Measurements from ENCODE around the gene DNAAF3.

DNAAF3 gene

DNA sequence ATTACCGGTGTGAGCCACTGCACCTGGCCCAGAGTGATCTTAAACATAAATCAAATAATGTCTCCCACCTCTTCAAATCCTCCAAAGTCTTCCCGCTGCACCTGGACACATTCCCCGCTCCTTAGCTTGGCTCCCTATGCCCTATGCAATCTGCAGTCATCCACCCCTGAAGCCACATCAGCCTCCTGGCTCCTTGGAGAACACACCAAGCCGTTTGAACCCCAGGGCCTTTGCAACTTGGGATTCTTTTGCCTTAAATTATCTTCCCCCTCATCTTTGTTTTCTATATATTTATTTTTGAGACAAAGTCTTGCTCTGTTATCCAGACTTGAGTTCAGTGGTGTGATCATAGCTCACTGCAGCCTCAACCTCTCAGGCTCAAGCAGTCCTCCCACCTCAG, 2.7 kb upstream of the DNAAF3 start:
- Histone ChIP-seq H3K4me1 (peaks cover 5% of the 10 kb centered on the region), H3K4me2 (ENCODE audit: low read length) (no peak overlapping the region), H2AFZ (no peak overlapping the region), H3K9me3 (ENCODE audit: control insufficient read depth, low read length) (no peaks in the 10 kb centered on the region), H3K9ac (no peak overlapping the region), H3K36me3 (ENCODE audit: control insufficient read depth, insufficient read depth, low read length) (no peaks in the 10 kb centered on the region), H3K4me3 (ENCODE audit: low read depth, low read length) (no peak overlapping the region), H3K27ac (no peak overlapping the region), H3K79me2 (no peaks in the 10 kb centered on the region), H3K27me3 (ENCODE audit: control insufficient read depth, insufficient read depth, low read length) (no peaks in the 10 kb centered on the region)
- TF ChIP-seq, protein P1, sequence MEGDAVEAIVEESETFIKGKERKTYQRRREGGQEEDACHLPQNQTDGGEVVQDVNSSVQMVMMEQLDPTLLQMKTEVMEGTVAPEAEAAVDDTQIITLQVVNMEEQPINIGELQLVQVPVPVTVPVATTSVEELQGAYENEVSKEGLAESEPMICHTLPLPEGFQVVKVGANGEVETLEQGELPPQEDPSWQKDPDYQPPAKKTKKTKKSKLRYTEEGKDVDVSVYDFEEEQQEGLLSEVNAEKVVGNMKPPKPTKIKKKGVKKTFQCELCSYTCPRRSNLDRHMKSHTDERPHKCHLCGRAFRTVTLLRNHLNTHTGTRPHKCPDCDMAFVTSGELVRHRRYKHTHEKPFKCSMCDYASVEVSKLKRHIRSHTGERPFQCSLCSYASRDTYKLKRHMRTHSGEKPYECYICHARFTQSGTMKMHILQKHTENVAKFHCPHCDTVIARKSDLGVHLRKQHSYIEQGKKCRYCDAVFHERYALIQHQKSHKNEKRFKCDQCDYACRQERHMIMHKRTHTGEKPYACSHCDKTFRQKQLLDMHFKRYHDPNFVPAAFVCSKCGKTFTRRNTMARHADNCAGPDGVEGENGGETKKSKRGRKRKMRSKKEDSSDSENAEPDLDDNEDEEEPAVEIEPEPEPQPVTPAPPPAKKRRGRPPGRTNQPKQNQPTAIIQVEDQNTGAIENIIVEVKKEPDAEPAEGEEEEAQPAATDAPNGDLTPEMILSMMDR (IDR thresholded peaks at IDR 0.05): no peak

DNA sequence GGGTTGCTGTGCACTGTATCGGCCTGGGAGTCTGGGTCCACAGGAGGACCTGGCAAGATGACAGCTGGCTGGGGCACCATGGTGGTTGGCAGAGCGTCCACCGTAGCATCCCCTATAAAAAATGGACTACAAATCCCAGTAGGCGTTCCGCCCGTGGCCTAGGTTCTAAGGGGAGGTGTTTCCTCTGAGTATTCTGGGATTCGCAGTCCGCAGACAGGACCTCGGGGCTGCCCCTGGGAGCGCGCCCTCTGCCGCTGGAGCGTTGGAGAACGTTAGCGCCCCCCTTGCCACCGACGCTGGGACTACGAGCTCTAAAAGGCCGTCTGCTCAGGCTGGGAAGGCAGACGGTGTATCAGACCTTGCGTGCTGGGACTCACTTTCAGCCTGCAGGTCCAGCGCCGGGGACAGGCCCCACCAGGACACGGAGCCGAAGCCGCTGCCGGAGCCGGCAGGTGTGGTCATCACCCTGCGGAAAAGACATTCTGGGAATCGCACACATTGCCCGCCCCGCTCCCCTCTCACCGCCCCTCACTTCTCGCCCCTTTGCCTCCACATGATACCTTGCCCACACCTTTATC, 372 bp downstream of the DNAAF3 start:
- Histone ChIP-seq H3K9ac (no peak overlapping the region), H2AFZ (peak overlapping the region; percentile 82), H3K9me3 (ENCODE audit: control insufficient read depth, low read length) (no peaks in the 10 kb centered on the region), H3K4me2 (ENCODE audit: low read length) (peak overlapping the region; percentile 81), H3K4me1 (peaks cover 5% of the 10 kb centered on the region), H3K27me3 (ENCODE audit: control insufficient read depth, insufficient read depth, low read length) (no peaks in the 10 kb centered on the region), H3K36me3 (ENCODE audit: control insufficient read depth, insufficient read depth, low read length) (no peaks in the 10 kb centered on the region), H3K4me3 (ENCODE audit: low read depth, low read length) (peak overlapping the region; percentile 67), H3K27ac (no peak overlapping the region), H3K79me2 (no peaks in the 10 kb centered on the region)
- TF ChIP-seq, protein P1 (IDR thresholded peaks at IDR 0.05): peak; percentile 58

DNA sequence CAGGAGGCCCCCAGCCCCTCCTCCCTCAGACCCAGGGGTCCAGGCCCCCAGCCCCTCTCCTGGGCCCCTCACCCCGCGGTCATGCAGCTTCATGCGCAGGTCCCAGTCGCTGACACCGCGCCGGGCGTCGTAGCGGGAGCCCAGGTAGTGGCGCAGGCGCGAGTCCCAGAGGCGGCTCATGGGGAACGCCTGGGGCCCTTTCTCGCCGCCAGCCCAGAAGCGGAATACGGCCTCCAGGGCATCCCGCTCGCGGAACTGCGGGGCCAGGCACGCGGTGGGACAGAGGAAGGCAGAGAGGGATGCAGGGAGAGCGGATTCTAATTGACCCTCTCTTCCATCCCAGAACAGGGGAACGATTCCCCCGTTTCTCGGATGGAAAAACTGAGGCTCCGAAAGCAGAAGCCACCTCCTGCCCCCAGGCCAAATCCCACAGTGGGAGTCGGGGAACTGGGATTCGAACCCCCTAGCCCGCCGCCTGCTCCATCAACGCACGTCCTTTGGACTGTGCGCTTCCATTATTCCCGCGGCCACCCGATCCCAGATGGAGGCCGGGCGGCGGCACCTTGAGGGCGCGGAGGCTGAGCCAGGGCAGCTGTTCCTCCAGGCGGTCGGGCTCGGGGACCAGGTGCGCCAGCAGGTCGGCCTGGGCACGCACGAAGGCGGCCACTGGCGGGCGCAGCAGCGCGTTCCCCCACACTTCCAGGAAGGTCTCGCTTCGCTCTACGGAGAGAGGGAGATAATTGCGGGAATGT, 4.7 kb downstream of the DNAAF3 start:
- Histone ChIP-seq H2AFZ (no peak overlapping the region), H3K27me3 (ENCODE audit: control insufficient read depth, insufficient read depth, low read length) (no peaks in the 10 kb centered on the region)

DNA sequence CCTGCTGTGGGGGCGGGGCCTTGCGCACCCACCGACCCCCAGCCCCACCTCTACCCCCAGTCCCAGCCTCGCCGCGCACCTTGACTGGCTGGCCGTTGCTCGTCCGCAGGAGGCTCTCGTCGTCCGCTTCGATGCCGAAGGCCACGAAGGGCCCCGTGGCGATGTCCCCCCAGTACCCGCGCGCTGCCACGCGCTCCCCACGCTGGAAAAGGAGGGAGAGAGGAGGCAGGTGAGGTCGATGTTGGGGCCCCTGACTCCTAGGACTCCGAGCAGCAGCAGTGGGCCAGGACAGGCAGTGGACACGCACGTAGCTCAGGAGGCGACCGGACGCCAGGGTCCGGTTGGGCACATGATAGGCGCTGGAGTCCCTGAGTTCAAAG, 5.4 kb downstream of the DNAAF3 start:
- no peak overlapping the region for H3K4me3 ChIP-seq (ENCODE audit: low read depth, low read length)

More for the DNA sequence above, 4.7 kb downstream of the DNAAF3 start:
- TF ChIP-seq, protein P1 (IDR thresholded peaks at IDR 0.05): no peak
- H3K36me3 ChIP-seq (ENCODE audit: control insufficient read depth, insufficient read depth, low read length): no peaks in the 10 kb centered on the region
- no peak overlapping the region for H3K9ac ChIP-seq
- no peak overlapping the region for H3K4me2 ChIP-seq (ENCODE audit: low read length)
- no peaks in the 10 kb centered on the region for H3K79me2 ChIP-seq
- no peak overlapping the region for H3K4me3 ChIP-seq (ENCODE audit: low read depth, low read length)
- no peaks in the 10 kb centered on the region for H3K9me3 ChIP-seq (ENCODE audit: control insufficient read depth, low read length)
- peaks cover under 1% of the 10 kb centered on the region for H3K4me1 ChIP-seq
- no peak overlapping the region for H3K27ac ChIP-seq

More for the DNA sequence above, 5.4 kb downstream of the DNAAF3 start:
- no peak overlapping the region for H3K27ac ChIP-seq
- H3K9ac ChIP-seq: no peak overlapping the region
- H3K9me3 ChIP-seq (ENCODE audit: control insufficient read depth, low read length): no peaks in the 10 kb centered on the region
- no peaks in the 10 kb centered on the region for H3K79me2 ChIP-seq
- TF ChIP-seq, protein P1 (IDR thresholded peaks at IDR 0.05): no peak
- no peak overlapping the region for H3K4me2 ChIP-seq (ENCODE audit: low read length)
- H3K36me3 ChIP-seq (ENCODE audit: control insufficient read depth, insufficient read depth, low read length): no peaks in the 10 kb centered on the region
- H2AFZ ChIP-seq: no peak overlapping the region
- H3K4me1 ChIP-seq: no peaks in the 10 kb centered on the region
- H3K27me3 ChIP-seq (ENCODE audit: control insufficient read depth, insufficient read depth, low read length): no peaks in the 10 kb centered on the region
